Natural killer cell treated with Interleukin-12 subunit alpha and Interleukin-12 subunit beta and Interleukin-15 and Interleukin-18, amount 100 ng/mL, for 72 hours (primary cell): ENCODE results near the gene MREG. TPM values are rescaled to one million over a fixed set of nuclear protein-coding genes. Genes with fewer than 3 reads are reported as not detected.
A peak's percentile ranks its signal among the peaks of the same experiment; 100 is the strongest.

Source experiments
- ATAC-seq, 2 donors: fragments of 150-1000 bp; cut with Tn5 transposase in 1 of 2; sonication (Bioruptor Pico), chemical (Tn5 transposase) in 1 of 2; 2 replicates each; pipeline ENCODE4 v1.10.0; 2021
- DNase-seq: peaks from one replicate; pipeline ENCODE4 v3.0.0; 2022; ENCODE audit warnings: low spot score
- H3K27ac Mint-ChIP-seq, 2 donors: 1 replicate in 1 of 2; 2 replicates in 1 of 2; pipeline ENCODE4 v1.8.0; 2022; ENCODE audit warnings: mixed read lengths in 2 of 2, mild to moderate bottlenecking in 1 of 2, moderate library complexity in 1 of 2
- H3K27me3 Mint-ChIP-seq, 2 donors: 1 replicate in 1 of 2; 2 replicates in 1 of 2; pipeline ENCODE4 v1.8.0; 2022; ENCODE audit warnings: mixed read lengths in 2 of 2
- H3K36me3 Mint-ChIP-seq: one replicate; pipeline ENCODE4 v1.8.0; 2022; ENCODE audit warnings: mixed read lengths
- H3K4me1 Mint-ChIP-seq, 2 donors: 1 replicate in 1 of 2; 2 replicates in 1 of 2; pipeline ENCODE4 v1.8.0; 2022; ENCODE audit warnings: low read depth in 2 of 2, mixed read lengths in 2 of 2, mild to moderate bottlenecking in 1 of 2
- H3K4me3 Mint-ChIP-seq: one replicate; pipeline ENCODE4 v1.8.0; 2022; ENCODE audit warnings: mixed read lengths
- H3K9me3 Mint-ChIP-seq: 2 replicates; pipeline ENCODE4 v1.8.0; 2022; ENCODE audit warnings: mixed read lengths
- total RNA-seq, 2 donors: library from RNA; stranded (reverse); gene quantifications; one replicate each; pipeline ENCODE4 v1.2.3, GENCODE V29; 2022

The MREG gene
- total RNA-seq, 2 donors from 2014 or later, result 9.2 to 14.6 TPM

DNA sequence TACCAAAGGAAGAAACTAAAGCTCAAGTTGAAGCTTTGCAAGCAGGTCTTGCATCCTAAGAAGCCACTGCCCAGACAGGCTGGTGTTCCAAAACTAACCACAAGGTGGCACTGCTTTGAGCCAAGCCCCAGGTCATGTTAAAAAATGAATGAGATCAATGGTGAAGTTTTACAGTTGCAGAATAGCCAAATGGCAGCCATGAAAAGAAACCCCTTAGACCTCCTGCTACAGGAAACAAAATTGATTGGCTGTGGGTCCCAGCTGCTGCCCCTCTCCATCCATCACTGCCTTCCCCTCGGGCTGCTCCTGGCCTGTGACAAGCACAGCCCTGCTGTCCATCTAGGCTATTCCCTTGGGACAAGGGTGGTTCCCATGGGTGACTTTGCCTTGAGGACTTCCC lies 20.7 kb upstream of the MREG start:
- Mint-ChIP-seq H3K9me3 (no peaks in the 10 kb centered on the region), H3K4me3 (no peak overlapping the region), H3K36me3 (no peaks in the 10 kb centered on the region), H3K27me3 (no peaks in the 10 kb centered on the region), H3K4me1 (peaks cover 22 to 38% of the 10 kb centered on the region in 2 donors), H3K27ac (no peak overlapping the region)
- ATAC-seq, result peak; percentile 58 to 65
- peak; percentile 67 for DNase-seq

DNA sequence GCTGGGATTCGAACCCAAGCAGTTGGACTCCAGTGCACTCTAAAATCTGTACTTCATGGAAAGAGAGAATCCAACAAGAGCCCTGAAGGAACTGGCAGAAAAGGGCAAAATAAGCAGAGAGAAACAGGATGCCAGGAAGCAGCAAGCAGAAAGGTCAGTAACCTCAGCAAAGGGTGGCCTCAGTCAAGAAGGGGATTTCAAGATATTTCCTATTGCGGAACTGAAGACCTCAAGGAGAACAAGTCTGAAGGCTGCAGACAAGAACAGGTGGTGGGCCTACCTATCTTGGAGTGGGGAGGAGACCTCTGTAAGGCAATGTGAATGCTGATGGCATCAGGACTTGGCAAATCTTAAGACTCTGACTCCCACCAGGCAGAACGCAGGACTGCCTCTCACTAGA lies 20.1 kb upstream of the MREG start:
- Mint-ChIP-seq H3K4me3 (no peak overlapping the region), H3K9me3 (no peaks in the 10 kb centered on the region), H3K27ac (no peak overlapping the region), H3K27me3 (no peaks in the 10 kb centered on the region), H3K4me1 (peaks cover 22 to 38% of the 10 kb centered on the region in 2 donors), H3K36me3 (no peaks in the 10 kb centered on the region)
- DNase-seq (no peak), ATAC-seq (no peak)

DNA sequence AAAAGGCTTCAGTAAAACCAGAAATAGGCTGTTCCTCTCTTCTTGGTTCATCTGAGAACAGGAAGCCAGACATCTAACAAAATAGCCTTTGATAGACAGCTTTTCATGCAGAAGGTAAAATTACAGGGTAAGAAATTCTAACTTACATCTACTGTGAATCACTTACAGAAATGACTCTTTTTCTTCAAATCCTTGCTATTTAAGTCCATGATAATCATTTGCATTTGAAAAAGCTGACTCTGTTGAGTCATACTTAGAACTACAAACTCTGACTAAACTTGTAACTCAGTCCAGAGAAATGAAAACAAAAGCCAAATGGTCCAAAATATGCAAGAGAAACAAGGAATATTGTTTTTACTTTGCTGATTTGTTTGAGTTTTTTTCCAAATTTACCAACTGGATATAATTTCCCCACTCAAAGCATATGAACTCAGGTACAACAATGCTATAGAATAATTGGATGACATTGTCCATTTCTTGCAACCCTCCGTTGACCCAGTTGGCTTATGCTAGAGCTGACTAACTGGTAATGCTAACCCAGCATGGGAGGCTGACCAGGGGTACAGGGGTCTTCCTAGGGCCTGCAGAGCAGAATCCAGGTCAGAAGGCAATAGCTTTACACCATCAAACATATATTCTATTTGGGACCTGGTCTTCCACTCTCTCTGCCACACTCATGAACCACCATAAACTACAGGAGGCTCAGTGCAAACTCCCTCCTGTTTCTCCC lies 18.8 kb upstream of the MREG start:
- Mint-ChIP-seq H3K4me3 (peak overlapping the region; percentile 83), H3K27me3 (no peaks in the 10 kb centered on the region), H3K27ac (peak overlapping the region; percentile 80 to 86), H3K4me1 (peaks cover 22 to 38% of the 10 kb centered on the region in 2 donors), H3K9me3 (no peaks in the 10 kb centered on the region), H3K36me3 (no peaks in the 10 kb centered on the region)
- peak; percentile 77 to 88 for ATAC-seq
- no peak for DNase-seq

DNA sequence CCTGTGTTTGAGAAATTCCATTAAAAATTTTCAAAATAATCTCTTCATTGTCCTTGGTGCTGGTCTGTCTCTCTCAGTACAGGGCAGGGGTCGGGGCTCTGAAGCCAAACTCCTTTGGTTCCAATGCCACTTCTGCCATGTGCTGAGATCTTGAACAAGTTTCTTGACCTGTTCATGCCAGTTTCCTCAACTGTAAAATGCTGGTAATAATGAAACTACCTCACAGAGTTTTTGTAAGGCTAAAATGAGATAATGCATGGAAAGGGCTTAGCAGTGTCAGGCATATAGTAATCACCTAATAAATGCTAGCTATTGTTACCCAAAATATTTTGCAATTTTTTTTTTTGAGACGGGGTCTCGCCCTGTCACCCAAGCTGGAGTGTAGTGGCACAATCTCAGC lies 16.9 kb upstream of the MREG start:
- H3K4me3 Mint-ChIP-seq, result peak overlapping the region; percentile 54
- peak overlapping the region; percentile 30 to 86 for H3K27ac Mint-ChIP-seq
- H3K9me3 Mint-ChIP-seq, result no peaks in the 10 kb centered on the region
- no peaks in the 10 kb centered on the region for H3K36me3 Mint-ChIP-seq
- H3K27me3 Mint-ChIP-seq, result no peaks in the 10 kb centered on the region
- H3K4me1 Mint-ChIP-seq, result peaks cover 22 to 38% of the 10 kb centered on the region in 2 donors
- DNase-seq (no peak), ATAC-seq (no peak)

DNA sequence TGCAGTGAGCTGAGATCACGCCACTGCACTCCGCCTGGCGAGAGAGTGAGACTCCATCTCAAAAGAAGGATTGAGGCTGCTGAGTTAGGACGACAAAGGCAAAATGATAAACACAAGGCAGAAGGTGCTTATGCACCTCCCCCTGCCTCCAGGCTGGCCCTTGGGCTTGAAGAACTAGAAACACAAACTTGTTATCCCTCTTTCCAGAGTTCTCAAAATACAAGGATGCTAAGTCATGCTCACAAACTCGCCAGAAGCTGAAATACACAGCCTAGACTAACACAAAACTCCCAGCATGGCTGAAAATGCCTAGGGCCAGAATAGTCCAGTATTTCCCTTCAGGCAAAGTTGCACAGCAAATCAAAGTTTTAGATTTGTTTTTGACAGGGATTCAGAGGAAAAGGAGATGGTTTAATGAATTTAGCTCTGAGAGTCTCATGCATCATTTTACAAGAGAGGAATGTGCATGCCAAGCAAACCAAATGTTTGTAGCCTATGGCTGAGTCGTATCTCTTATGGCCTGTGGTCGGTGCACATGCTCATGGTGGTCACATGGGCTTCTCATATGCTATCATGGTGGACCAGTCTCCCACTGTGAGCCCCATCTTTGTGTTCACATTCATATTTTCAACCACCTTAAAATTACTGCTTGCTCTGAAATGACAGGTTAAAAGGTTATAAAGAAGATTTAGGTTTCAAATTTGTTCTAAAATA lies 16.2 kb upstream of the MREG start:
- DNase-seq, result no peak
- no peaks in the 10 kb centered on the region for H3K9me3 Mint-ChIP-seq
- no peaks in the 10 kb centered on the region for H3K36me3 Mint-ChIP-seq
- H3K27me3 Mint-ChIP-seq, result no peaks in the 10 kb centered on the region
- peak overlapping the region; percentile 54 for H3K4me3 Mint-ChIP-seq
- peaks cover 22 to 38% of the 10 kb centered on the region in 2 donors for H3K4me1 Mint-ChIP-seq
- peak in 1 of 2 donors; percentile 65 for ATAC-seq
- H3K27ac Mint-ChIP-seq, result peak overlapping the region; percentile 30 to 86

DNA sequence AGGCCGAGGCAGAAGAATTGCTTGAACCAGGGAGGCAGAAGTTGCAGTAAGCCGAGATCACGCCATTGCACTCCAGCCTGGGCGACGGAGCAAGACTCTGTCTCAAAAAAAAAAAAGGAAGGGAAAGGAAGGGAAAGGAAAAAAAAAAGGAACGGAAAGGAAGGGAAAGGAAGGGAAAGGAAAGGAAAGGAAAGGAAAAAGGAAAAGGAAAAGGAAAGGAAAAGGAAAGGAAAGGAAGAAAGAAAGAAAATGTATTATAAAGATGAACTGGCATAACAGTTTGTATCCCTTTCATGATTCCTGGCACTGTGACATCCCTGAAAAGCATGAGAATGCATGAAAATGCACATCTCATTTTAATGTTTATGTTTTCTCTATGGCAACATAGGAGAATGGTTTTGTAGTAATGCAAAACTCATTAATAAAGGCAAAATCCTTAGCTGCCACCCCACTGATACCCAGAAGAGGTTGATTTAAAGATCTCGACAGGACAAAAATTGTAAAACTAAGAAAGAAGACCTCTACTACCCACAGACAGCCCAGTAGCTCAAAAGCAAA lies 11.5 kb upstream of the MREG start:
- H3K27me3 Mint-ChIP-seq, result no peaks in the 10 kb centered on the region
- H3K9me3 Mint-ChIP-seq, result no peaks in the 10 kb centered on the region
- ATAC-seq, result no peak
- no peak overlapping the region for H3K4me3 Mint-ChIP-seq
- H3K36me3 Mint-ChIP-seq, result no peaks in the 10 kb centered on the region
- no peak overlapping the region for H3K27ac Mint-ChIP-seq
- DNase-seq, result no peak
- peaks cover 2 to 4% of the 10 kb centered on the region in 2 donors for H3K4me1 Mint-ChIP-seq

DNA sequence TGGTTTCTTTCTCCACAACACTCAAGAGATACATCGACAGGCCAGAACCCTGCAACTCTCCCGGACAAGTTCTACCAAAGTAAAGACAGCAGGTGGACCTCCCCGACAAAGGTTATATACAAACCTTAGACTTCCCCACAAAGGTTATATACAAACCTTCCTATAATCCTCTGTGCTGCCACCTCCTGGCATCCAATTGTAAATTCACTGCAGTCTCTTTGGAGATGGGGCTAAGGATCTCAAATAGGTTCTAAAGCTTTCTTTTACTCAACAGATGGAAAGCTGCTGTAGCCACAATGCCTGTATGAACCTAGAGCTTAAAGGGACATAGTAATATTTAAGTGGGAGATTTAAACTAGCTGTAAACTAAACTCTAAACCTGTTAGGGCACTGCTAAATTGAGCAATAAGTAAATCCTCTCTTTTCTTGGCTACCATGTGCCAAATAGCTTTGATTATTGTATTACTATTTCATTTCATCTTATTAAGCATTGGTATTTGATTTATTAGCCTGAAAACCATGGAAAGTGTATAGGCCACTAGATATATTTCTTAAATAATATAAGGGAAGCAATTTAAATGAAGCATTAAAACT lies 9.8 kb upstream of the MREG start:
- Mint-ChIP-seq H3K4me3 (no peak overlapping the region), H3K36me3 (no peaks in the 10 kb centered on the region), H3K27me3 (no peaks in the 10 kb centered on the region), H3K4me1 (peaks cover 0 to 4% of the 10 kb centered on the region in 2 donors), H3K9me3 (no peaks in the 10 kb centered on the region), H3K27ac (peak overlapping the region in 1 of 2 donors; percentile 41)
- ATAC-seq, result peak in 1 of 2 donors; percentile 67
- DNase-seq, result no peak

DNA sequence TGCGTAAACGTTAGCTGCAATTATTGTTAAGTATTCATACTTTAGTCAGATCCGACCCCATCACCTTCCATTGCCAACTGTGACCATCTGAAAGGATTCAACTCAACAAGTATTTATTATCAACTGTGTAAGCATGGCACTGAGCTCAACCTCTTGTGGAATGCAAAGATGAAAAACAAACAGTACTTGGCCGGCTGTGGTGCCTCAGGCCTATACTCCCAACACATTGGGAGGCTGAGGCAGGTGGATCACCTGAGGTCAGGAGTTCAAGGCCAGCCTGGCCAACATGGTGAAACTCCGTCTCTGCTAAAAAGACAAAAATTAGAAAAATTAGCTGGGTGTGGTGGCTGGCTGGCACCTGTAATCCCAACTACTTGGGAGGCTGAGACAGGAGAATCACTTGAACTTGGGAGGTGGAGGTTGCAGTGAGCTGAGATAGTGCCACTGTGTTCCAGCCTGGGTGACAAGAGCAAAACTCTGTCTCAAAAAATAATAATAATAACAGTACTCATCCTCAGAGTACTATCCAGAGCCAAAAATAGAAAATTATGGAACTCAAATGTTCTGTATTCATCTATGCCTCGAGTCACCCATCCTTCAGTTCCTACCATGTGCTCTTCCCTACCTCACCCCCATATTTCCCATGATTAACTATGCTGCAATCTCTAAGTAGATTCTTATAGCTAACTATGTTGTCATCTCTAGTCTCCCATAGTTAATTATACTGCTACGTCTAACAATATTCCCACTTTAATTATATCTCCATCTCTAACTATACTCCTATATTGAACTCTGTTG lies 8.6 kb upstream of the MREG start:
- ATAC-seq (no peak), DNase-seq (no peak)
- Mint-ChIP-seq H3K27me3 (no peaks in the 10 kb centered on the region), H3K9me3 (no peaks in the 10 kb centered on the region), H3K27ac (no peak overlapping the region), H3K4me1 (peaks cover 4 to 7% of the 10 kb centered on the region in 2 donors), H3K36me3 (no peaks in the 10 kb centered on the region), H3K4me3 (no peak overlapping the region)

DNA sequence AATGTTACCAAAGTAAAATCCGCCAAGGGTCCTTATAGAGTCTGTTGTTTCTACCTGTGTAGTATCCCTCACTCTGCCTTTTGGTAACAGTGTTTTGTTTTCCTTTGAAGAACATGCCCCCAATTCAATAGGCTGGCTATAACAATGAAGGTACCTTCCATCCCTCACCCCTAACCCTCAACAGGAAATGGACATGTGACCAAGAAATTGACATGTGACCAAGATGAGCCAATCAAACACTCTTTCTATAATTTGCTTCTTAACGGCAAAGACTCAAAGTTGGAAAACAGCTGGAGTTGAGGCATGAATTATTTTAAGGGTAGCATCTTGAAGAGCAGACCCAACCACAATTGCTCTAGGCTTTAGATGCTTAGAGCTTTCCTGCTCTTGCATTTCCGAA lies 5.4 kb upstream of the MREG start:
- Mint-ChIP-seq H3K9me3 (no peaks in the 10 kb centered on the region), H3K4me1 (peaks cover 24 to 35% of the 10 kb centered on the region in 2 donors), H3K36me3 (no peaks in the 10 kb centered on the region), H3K27me3 (no peaks in the 10 kb centered on the region), H3K27ac (no peak overlapping the region), H3K4me3 (no peak overlapping the region)
- ATAC-seq, result no peak
- DNase-seq, result no peak

DNA sequence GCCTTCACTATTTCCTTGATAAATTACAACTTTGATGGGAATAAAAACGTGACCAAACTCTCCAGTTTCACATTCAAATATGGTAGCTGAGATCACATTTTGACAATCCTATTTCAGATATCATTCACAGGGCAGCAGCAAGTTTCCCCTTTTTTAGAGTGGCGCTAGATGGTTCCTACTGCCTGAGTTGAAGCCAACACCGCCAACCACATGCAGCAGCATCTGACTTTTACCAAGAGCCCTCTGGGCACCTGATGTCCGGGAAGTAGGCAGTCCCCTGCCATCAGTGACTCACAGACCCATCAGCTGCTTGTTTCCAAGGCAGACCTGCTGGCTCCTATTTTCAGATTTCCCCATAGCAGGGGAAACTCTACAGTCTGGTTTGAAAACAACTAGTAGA lies 4.0 kb upstream of the MREG start:
- Mint-ChIP-seq H3K4me3 (peak overlapping the region; percentile 66), H3K4me1 (peaks cover 27 to 44% of the 10 kb centered on the region in 2 donors), H3K27ac (peak overlapping the region in 1 of 2 donors; percentile 75), H3K27me3 (no peaks in the 10 kb centered on the region), H3K36me3 (no peaks in the 10 kb centered on the region), H3K9me3 (no peaks in the 10 kb centered on the region)
- DNase-seq (no peak), ATAC-seq (peak in 1 of 2 donors; percentile 57)

DNA sequence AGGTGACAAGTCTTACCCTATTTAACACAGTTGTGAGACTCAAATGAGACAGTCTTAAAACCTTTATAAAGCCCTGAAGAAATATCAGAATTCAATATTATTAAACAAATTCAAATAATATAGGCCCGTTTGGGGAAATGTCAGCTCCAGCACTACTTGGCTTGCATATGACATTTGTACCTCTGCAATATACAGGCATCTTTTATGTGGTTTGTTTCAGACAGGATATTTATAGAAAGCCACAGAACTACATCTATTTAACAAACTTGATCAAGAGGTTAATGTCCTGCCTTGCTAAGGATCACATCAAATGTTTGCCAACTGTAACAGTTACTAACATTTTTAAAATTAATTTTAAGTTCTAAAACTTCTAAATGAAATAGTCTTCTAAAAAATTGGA lies 3.2 kb upstream of the MREG start:
- no peak for ATAC-seq
- peak overlapping the region; percentile 75 to 86 for H3K27ac Mint-ChIP-seq
- no peaks in the 10 kb centered on the region for H3K27me3 Mint-ChIP-seq
- no peaks in the 10 kb centered on the region for H3K9me3 Mint-ChIP-seq
- H3K4me1 Mint-ChIP-seq, result peaks cover 30 to 51% of the 10 kb centered on the region in 2 donors
- H3K4me3 Mint-ChIP-seq, result peak overlapping the region; percentile 66
- no peak for DNase-seq
- no peaks in the 10 kb centered on the region for H3K36me3 Mint-ChIP-seq

DNA sequence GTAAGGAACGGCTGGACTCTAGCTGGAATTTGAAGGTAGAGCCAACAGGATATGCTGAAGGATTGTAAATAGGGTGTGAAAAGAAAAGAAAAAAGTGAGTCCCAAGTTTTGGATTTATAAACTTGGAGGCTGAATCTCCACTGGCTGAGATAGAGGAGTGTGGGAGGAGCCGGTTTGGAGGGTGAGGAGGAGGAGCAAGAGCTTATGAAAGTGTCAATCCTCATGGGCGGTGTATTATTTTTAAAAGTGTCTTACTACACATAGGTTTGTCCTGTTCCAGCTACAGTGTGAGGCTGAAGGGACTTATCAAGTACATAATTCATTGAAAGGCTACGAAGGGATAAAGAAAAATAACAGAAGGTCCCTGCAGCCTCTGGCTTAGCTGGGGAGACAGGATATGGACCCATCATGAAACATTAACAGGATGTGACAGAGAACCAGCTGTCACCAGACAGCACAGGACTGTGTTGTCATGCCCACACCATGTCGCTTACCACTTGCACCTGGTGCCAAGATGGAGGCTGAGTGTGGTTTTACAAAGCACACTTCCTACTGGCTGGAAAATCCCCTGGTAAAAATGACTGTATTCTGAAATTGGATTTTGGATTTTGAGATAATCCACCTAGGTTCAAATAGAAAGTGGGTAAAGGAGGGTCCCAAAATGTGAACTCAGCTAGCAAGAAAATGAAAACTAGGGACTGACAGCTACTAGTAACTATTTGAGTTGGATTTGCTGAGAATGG lies 2.5 kb upstream of the MREG start:
- Mint-ChIP-seq H3K4me1 (peaks cover 30 to 56% of the 10 kb centered on the region in 2 donors), H3K27ac (peak overlapping the region; percentile 75 to 86), H3K27me3 (no peaks in the 10 kb centered on the region), H3K9me3 (no peaks in the 10 kb centered on the region), H3K4me3 (peak overlapping the region; percentile 58), H3K36me3 (no peaks in the 10 kb centered on the region)
- ATAC-seq (peak; percentile 84 to 90), DNase-seq (peak; percentile 69)

DNA sequence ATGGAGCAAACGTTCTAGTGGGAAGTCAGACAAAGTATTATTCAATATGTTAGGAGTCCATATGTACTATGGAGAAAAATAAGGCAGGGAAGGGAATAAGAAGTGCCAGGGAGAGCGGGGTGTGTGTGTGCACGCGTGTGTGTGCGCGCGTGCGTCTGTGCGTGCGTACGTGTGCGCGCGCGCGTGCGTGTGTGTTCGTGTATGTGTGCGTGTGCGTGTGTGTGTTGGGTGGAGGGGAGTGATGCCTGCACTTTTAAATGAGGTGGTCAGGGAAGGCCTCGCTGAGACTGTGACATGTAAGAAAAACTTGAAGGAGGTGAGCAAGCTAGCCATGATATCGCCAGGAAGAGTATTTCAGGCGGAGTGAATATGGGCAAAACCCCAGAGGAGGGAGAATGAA lies 1.6 kb upstream of the MREG start:
- Mint-ChIP-seq H3K9me3 (no peaks in the 10 kb centered on the region), H3K36me3 (no peaks in the 10 kb centered on the region), H3K27me3 (no peaks in the 10 kb centered on the region), H3K4me1 (peaks cover 30 to 56% of the 10 kb centered on the region in 2 donors), H3K27ac (peak overlapping the region; percentile 75 to 86), H3K4me3 (peak overlapping the region; percentile 58)
- DNase-seq (no peak), ATAC-seq (no peak)
